Activated T-helper 17 cell treated with anti-CD3 and anti-CD28 coated beads, Interleukin-2, amount 50 U/mL, for 72 hours (primary cell): ENCODE measurements around the gene LSMEM2. TPM values are rescaled to one million over a fixed set of nuclear protein-coding genes. Genes with fewer than 3 reads are reported as not detected.
"Not testable (repeated sequence)": the region's sequence is repeated elsewhere in the genome, so short reads cannot be mapped to it uniquely, and the experiment has no call there.

ENCODE experiments used
- ATAC-seq: fragments of 150-1000 bp; cut with Tn5 transposase; replicated peaks from 2 replicates; pipeline ENCODE4 v1.10.0; 2021; ENCODE audit warnings: mild to moderate bottlenecking, moderate library complexity
- H3K27ac Mint-ChIP-seq: one replicate; pipeline ENCODE4 v1.8.0; 2022; ENCODE audit warnings: mixed read lengths
- H3K27me3 Mint-ChIP-seq: one replicate; pipeline ENCODE4 v1.8.0; 2022; ENCODE audit warnings: mixed read lengths
- H3K36me3 Mint-ChIP-seq: one replicate; pipeline ENCODE4 v1.8.0; 2022; ENCODE audit warnings: low read depth, mild to moderate bottlenecking, mixed read lengths
- H3K4me1 Mint-ChIP-seq: one replicate; pipeline ENCODE4 v1.8.0; 2022; ENCODE audit warnings: mixed read lengths
- H3K4me3 Mint-ChIP-seq: one replicate; pipeline ENCODE4 v1.8.0; 2022; ENCODE audit warnings: mild to moderate bottlenecking, mixed read lengths
- H3K9me3 Mint-ChIP-seq: one replicate; pipeline ENCODE4 v1.8.0; 2022; ENCODE audit warnings: mixed read lengths
- total RNA-seq, 2 donors: library from RNA; stranded (reverse); gene quantifications; one replicate each; pipeline ENCODE4 v1.2.3, GENCODE V29; 2022

The LSMEM2 gene
- total RNA-seq, 2 donors from 2014 or later = 0.34 TPM; not detected in 1

- no peaks in the 10 kb centered on the region for H3K27me3 Mint-ChIP-seq
- peak overlapping the region; percentile 99 for H3K4me3 Mint-ChIP-seq
- H3K4me1 Mint-ChIP-seq = peaks cover 42% of the 10 kb centered on the region
- peak overlapping the region; percentile 99 for H3K27ac Mint-ChIP-seq
- H3K36me3 Mint-ChIP-seq = peaks cover 69% of the 10 kb centered on the region
- no peak for ATAC-seq
- no peaks in the 10 kb centered on the region for H3K9me3 Mint-ChIP-seq
Measured at GRCh38 chr3:50241713-50242380, 37.0 kb upstream of the LSMEM2 start.

GRCh38 chr3:50242381-50242770 is 36.5 kb upstream of the LSMEM2 start:
- no peak for ATAC-seq
- H3K4me3 Mint-ChIP-seq = peak overlapping the region; percentile 99
- H3K27me3 Mint-ChIP-seq = no peaks in the 10 kb centered on the region
- peak overlapping the region; percentile 99 for H3K27ac Mint-ChIP-seq
- H3K36me3 Mint-ChIP-seq = peaks cover 67% of the 10 kb centered on the region
- H3K4me1 Mint-ChIP-seq = peaks cover 47% of the 10 kb centered on the region
- H3K9me3 Mint-ChIP-seq = no peaks in the 10 kb centered on the region

GRCh38 chr3:50242851-50243542 is 35.9 kb upstream of the LSMEM2 start:
- Mint-ChIP-seq H3K4me3 (peak overlapping the region; percentile 99), H3K36me3 (peaks cover 61% of the 10 kb centered on the region), H3K27ac (peak overlapping the region; percentile 99), H3K27me3 (no peaks in the 10 kb centered on the region), H3K4me1 (peaks cover 48% of the 10 kb centered on the region), H3K9me3 (no peaks in the 10 kb centered on the region)
- peak; percentile 29 for ATAC-seq

GRCh38 chr3:50243543-50243895 is 35.4 kb upstream of the LSMEM2 start:
- no peaks in the 10 kb centered on the region for H3K9me3 Mint-ChIP-seq
- ATAC-seq = no peak
- H3K4me1 Mint-ChIP-seq = peaks cover 52% of the 10 kb centered on the region
- H3K27ac Mint-ChIP-seq = peak overlapping the region; percentile 99
- H3K4me3 Mint-ChIP-seq = peak overlapping the region; percentile 99
- no peaks in the 10 kb centered on the region for H3K27me3 Mint-ChIP-seq
- peaks cover 59% of the 10 kb centered on the region for H3K36me3 Mint-ChIP-seq

- not testable (repeated sequence) for H3K27me3 Mint-ChIP-seq, ATAC-seq, H3K9me3 Mint-ChIP-seq
- Mint-ChIP-seq H3K4me3 (peak overlapping the region; percentile 99), H3K36me3 (peaks cover 49% of the 10 kb centered on the region), H3K27ac (peak overlapping the region; percentile 99), H3K4me1 (peaks cover 48% of the 10 kb centered on the region)
Measured at GRCh38 chr3:50244813-50245212, 34.1 kb upstream of the LSMEM2 start.

GRCh38 chr3:50245251-50245745 is 33.6 kb upstream of the LSMEM2 start:
- peak overlapping the region; percentile 99 for H3K27ac Mint-ChIP-seq
- H3K4me3 Mint-ChIP-seq = peak overlapping the region; percentile 99
- H3K36me3 Mint-ChIP-seq = peaks cover 48% of the 10 kb centered on the region
- H3K9me3 Mint-ChIP-seq = no peaks in the 10 kb centered on the region
- no peak for ATAC-seq
- no peaks in the 10 kb centered on the region for H3K27me3 Mint-ChIP-seq
- H3K4me1 Mint-ChIP-seq = peaks cover 48% of the 10 kb centered on the region

- H3K4me3 Mint-ChIP-seq = peak overlapping the region; percentile 99
- peak overlapping the region; percentile 99 for H3K27ac Mint-ChIP-seq
- peaks cover 52% of the 10 kb centered on the region for H3K4me1 Mint-ChIP-seq
- H3K9me3 Mint-ChIP-seq = no peaks in the 10 kb centered on the region
- H3K27me3 Mint-ChIP-seq = no peaks in the 10 kb centered on the region
- H3K36me3 Mint-ChIP-seq = peaks cover 48% of the 10 kb centered on the region
- peak; percentile 76 for ATAC-seq
Measured at GRCh38 chr3:50245831-50246516, 32.9 kb upstream of the LSMEM2 start.

- Mint-ChIP-seq H3K36me3 (peaks cover 49% of the 10 kb centered on the region), H3K27ac (peak overlapping the region; percentile 99), H3K9me3 (no peaks in the 10 kb centered on the region), H3K4me1 (peaks cover 52% of the 10 kb centered on the region), H3K27me3 (no peaks in the 10 kb centered on the region), H3K4me3 (peak overlapping the region; percentile 99)
- peak; percentile 80 for ATAC-seq
Measured at GRCh38 chr3:50246517-50246954, 32.4 kb upstream of the LSMEM2 start.

- peaks cover 56% of the 10 kb centered on the region for H3K36me3 Mint-ChIP-seq
- no peak for ATAC-seq
- no peaks in the 10 kb centered on the region for H3K9me3 Mint-ChIP-seq
- H3K4me1 Mint-ChIP-seq = peaks cover 38% of the 10 kb centered on the region
- H3K27me3 Mint-ChIP-seq = no peaks in the 10 kb centered on the region
- H3K4me3 Mint-ChIP-seq = peak overlapping the region; percentile 34
- peak overlapping the region; percentile 81 for H3K27ac Mint-ChIP-seq
Measured at GRCh38 chr3:50248387-50248786, 30.5 kb upstream of the LSMEM2 start.

GRCh38 chr3:50249457-50249856 is 29.4 kb upstream of the LSMEM2 start:
- H3K4me3 Mint-ChIP-seq = no peak overlapping the region
- peak overlapping the region; percentile 59 for H3K27ac Mint-ChIP-seq
- peaks cover 30% of the 10 kb centered on the region for H3K4me1 Mint-ChIP-seq
- no peak for ATAC-seq
- H3K27me3 Mint-ChIP-seq = no peaks in the 10 kb centered on the region
- no peaks in the 10 kb centered on the region for H3K9me3 Mint-ChIP-seq
- peaks cover 56% of the 10 kb centered on the region for H3K36me3 Mint-ChIP-seq

- Mint-ChIP-seq H3K36me3 (peaks cover 65% of the 10 kb centered on the region), H3K9me3 (no peaks in the 10 kb centered on the region), H3K27me3 (no peaks in the 10 kb centered on the region), H3K27ac (peak overlapping the region; percentile 80), H3K4me1 (peaks cover 30% of the 10 kb centered on the region), H3K4me3 (peak overlapping the region; percentile 65)
- ATAC-seq = no peak
Measured at GRCh38 chr3:50250514-50250913, 28.4 kb upstream of the LSMEM2 start.

GRCh38 chr3:50251220-50251619 is 27.7 kb upstream of the LSMEM2 start:
- Mint-ChIP-seq H3K4me1 (peaks cover 30% of the 10 kb centered on the region), H3K4me3 (peak overlapping the region; percentile 65), H3K9me3 (no peaks in the 10 kb centered on the region), H3K36me3 (peaks cover 72% of the 10 kb centered on the region), H3K27me3 (no peaks in the 10 kb centered on the region), H3K27ac (peak overlapping the region; percentile 80)
- ATAC-seq = peak; percentile 74

- Mint-ChIP-seq H3K4me3 (no peak overlapping the region), H3K27ac (peak overlapping the region; percentile 76), H3K27me3 (no peaks in the 10 kb centered on the region), H3K9me3 (no peaks in the 10 kb centered on the region), H3K36me3 (peaks cover 91% of the 10 kb centered on the region), H3K4me1 (peaks cover 14% of the 10 kb centered on the region)
- no peak for ATAC-seq
Measured at GRCh38 chr3:50254577-50255250, 24.2 kb upstream of the LSMEM2 start.

GRCh38 chr3:50255251-50255615 is 23.7 kb upstream of the LSMEM2 start:
- Mint-ChIP-seq H3K9me3 (no peaks in the 10 kb centered on the region), H3K36me3 (peaks cover 90% of the 10 kb centered on the region), H3K4me1 (peaks cover 11% of the 10 kb centered on the region), H3K27ac (peak overlapping the region; percentile 76), H3K4me3 (no peak overlapping the region), H3K27me3 (no peaks in the 10 kb centered on the region)
- no peak for ATAC-seq
